Activated naive CD4-positive, alpha-beta T cell treated with anti-CD3 and anti-CD28 coated beads, Interleukin-2, amount 50 U/mL, for 24 hours (primary cell): ENCODE results near the gene MAPK12.
"Not testable (repeated sequence)": the region's sequence is repeated elsewhere in the genome, so short reads cannot be mapped to it uniquely, and the experiment has no call there.

Source experiments
- H3K27ac Mint-ChIP-seq: one replicate; pipeline ENCODE4 v1.8.0; 2021; ENCODE audit warnings: mild to moderate bottlenecking, mixed read lengths
- H3K27me3 Mint-ChIP-seq: one replicate; pipeline ENCODE4 v1.8.0; 2021; ENCODE audit warnings: mixed read lengths
- H3K36me3 Mint-ChIP-seq: one replicate; pipeline ENCODE4 v1.8.0; 2021; ENCODE audit warnings: mixed read lengths
- H3K4me1 Mint-ChIP-seq: one replicate; pipeline ENCODE4 v1.8.0; 2021; ENCODE audit warnings: mixed read lengths
- H3K4me3 Mint-ChIP-seq: one replicate; pipeline ENCODE4 v1.8.0; 2021; ENCODE audit warnings: mild to moderate bottlenecking, mixed read lengths
- H3K9me3 Mint-ChIP-seq: one replicate; pipeline ENCODE4 v1.8.0; 2021; ENCODE audit warnings: mixed read lengths

MAPK12 gene

GRCh38 chr22:50213263-50213662 is 48.2 kb downstream of the MAPK12 start:
- Mint-ChIP-seq H3K27ac (peak overlapping the region; percentile 55), H3K4me1 (peaks cover 25% of the 10 kb centered on the region), H3K36me3 (peaks cover 8% of the 10 kb centered on the region)

GRCh38 chr22:50211147-50211546 is 50.3 kb downstream of the MAPK12 start:
- Mint-ChIP-seq H3K27me3 (no peaks in the 10 kb centered on the region), H3K27ac (no peak overlapping the region), H3K36me3 (peaks cover 8% of the 10 kb centered on the region)

More at GRCh38 chr22:50213263-50213662, 48.2 kb downstream of the MAPK12 start:
- H3K9me3 Mint-ChIP-seq, result no peaks in the 10 kb centered on the region
- H3K4me3 Mint-ChIP-seq, result no peak overlapping the region
- no peaks in the 10 kb centered on the region for H3K27me3 Mint-ChIP-seq

GRCh38 chr22:50210378-50211139 is 50.9 kb downstream of the MAPK12 start:
- Mint-ChIP-seq H3K27ac (no peak overlapping the region), H3K36me3 (peaks cover 8% of the 10 kb centered on the region), H3K4me3 (no peak overlapping the region), H3K4me1 (peaks cover 25% of the 10 kb centered on the region), H3K27me3 (no peaks in the 10 kb centered on the region), H3K9me3 (no peaks in the 10 kb centered on the region)

More at GRCh38 chr22:50211147-50211546, 50.3 kb downstream of the MAPK12 start:
- Mint-ChIP-seq H3K4me3 (no peak overlapping the region), H3K4me1 (peaks cover 25% of the 10 kb centered on the region), H3K9me3 (no peaks in the 10 kb centered on the region)

GRCh38 chr22:50209893-50210292 is 51.6 kb downstream of the MAPK12 start:
- Mint-ChIP-seq H3K27ac (peak overlapping the region; percentile 60), H3K4me1 (peaks cover 28% of the 10 kb centered on the region), H3K27me3 (no peaks in the 10 kb centered on the region), H3K36me3 (peaks cover 7% of the 10 kb centered on the region), H3K4me3 (no peak overlapping the region), H3K9me3 (no peaks in the 10 kb centered on the region)

GRCh38 chr22:50208939-50209892 is 52.3 kb downstream of the MAPK12 start:
- Mint-ChIP-seq H3K4me3 (no peak overlapping the region), H3K36me3 (peaks cover 5% of the 10 kb centered on the region), H3K4me1 (peaks cover 29% of the 10 kb centered on the region), H3K9me3 (no peaks in the 10 kb centered on the region), H3K27me3 (no peaks in the 10 kb centered on the region), H3K27ac (peak overlapping the region; percentile 60)

- H3K27me3 Mint-ChIP-seq, result no peaks in the 10 kb centered on the region
- H3K27ac Mint-ChIP-seq, result no peak overlapping the region
- H3K4me3 Mint-ChIP-seq, result no peak overlapping the region
- no peaks in the 10 kb centered on the region for H3K9me3 Mint-ChIP-seq
- peaks cover 5% of the 10 kb centered on the region for H3K36me3 Mint-ChIP-seq
- H3K4me1 Mint-ChIP-seq, result peaks cover 24% of the 10 kb centered on the region
Observed at GRCh38 chr22:50208430-50208938, 53.0 kb downstream of the MAPK12 start.

- Mint-ChIP-seq H3K4me1 (peaks cover 21% of the 10 kb centered on the region), H3K27ac (no peak overlapping the region), H3K36me3 (peaks cover 2% of the 10 kb centered on the region), H3K9me3 (no peaks in the 10 kb centered on the region), H3K27me3 (no peaks in the 10 kb centered on the region), H3K4me3 (no peak overlapping the region)
Observed at GRCh38 chr22:50207383-50208140, 53.9 kb downstream of the MAPK12 start.

GRCh38 chr22:50206599-50206998 is 54.9 kb downstream of the MAPK12 start:
- no peaks in the 10 kb centered on the region for H3K9me3 Mint-ChIP-seq
- peaks cover 28% of the 10 kb centered on the region for H3K4me1 Mint-ChIP-seq
- H3K36me3 Mint-ChIP-seq, result peaks cover 2% of the 10 kb centered on the region
- no peaks in the 10 kb centered on the region for H3K27me3 Mint-ChIP-seq
- H3K4me3 Mint-ChIP-seq, result no peak overlapping the region
- no peak overlapping the region for H3K27ac Mint-ChIP-seq

GRCh38 chr22:50205781-50206569 is 55.5 kb downstream of the MAPK12 start:
- no peaks in the 10 kb centered on the region for H3K27me3 Mint-ChIP-seq
- no peak overlapping the region for H3K27ac Mint-ChIP-seq
- H3K4me1 Mint-ChIP-seq, result peaks cover 28% of the 10 kb centered on the region
- H3K4me3 Mint-ChIP-seq, result no peak overlapping the region
- peaks cover 2% of the 10 kb centered on the region for H3K36me3 Mint-ChIP-seq
- no peaks in the 10 kb centered on the region for H3K9me3 Mint-ChIP-seq

- not testable (repeated sequence) for H3K27ac Mint-ChIP-seq, H3K27me3 Mint-ChIP-seq, H3K4me3 Mint-ChIP-seq, H3K36me3 Mint-ChIP-seq, H3K9me3 Mint-ChIP-seq
- peaks cover 27% of the 10 kb centered on the region for H3K4me1 Mint-ChIP-seq
Observed at GRCh38 chr22:50204998-50205397, 56.5 kb downstream of the MAPK12 start.

- no peaks in the 10 kb centered on the region for H3K9me3 Mint-ChIP-seq
- no peaks in the 10 kb centered on the region for H3K27me3 Mint-ChIP-seq
- no peak overlapping the region for H3K4me3 Mint-ChIP-seq
- H3K27ac Mint-ChIP-seq, result no peak overlapping the region
- H3K4me1 Mint-ChIP-seq, result peaks cover 24% of the 10 kb centered on the region
- H3K36me3 Mint-ChIP-seq, result no peaks in the 10 kb centered on the region
Observed at GRCh38 chr22:50204571-50204970, 56.9 kb downstream of the MAPK12 start.

- peak overlapping the region; percentile 85 for H3K27ac Mint-ChIP-seq
- H3K36me3 Mint-ChIP-seq, result no peaks in the 10 kb centered on the region
- peaks cover 27% of the 10 kb centered on the region for H3K4me1 Mint-ChIP-seq
- H3K9me3 Mint-ChIP-seq, result no peaks in the 10 kb centered on the region
- H3K4me3 Mint-ChIP-seq, result no peak overlapping the region
- no peaks in the 10 kb centered on the region for H3K27me3 Mint-ChIP-seq
Observed at GRCh38 chr22:50203288-50203687, 58.2 kb downstream of the MAPK12 start.
